OCI-LY3 (cell line): Measurements from ENCODE around the gene SORCS3.

Experiments
- CTCF ChIP-seq: fragments of 200-600, 300-600 bp; sonication (generic); IDR thresholded peaks from 2 replicates; pipeline ENCODE4 v1.5.1; 2014; ENCODE audit warnings: antibody characterized with exemption, low read length, low read depth
- EZH2phosphoT487 ChIP-seq: fragments of 200-600 bp; shearing (Covaris generic); IDR thresholded peaks from 2 replicates; pipeline ENCODE4 v1.6.1; 2018; ENCODE audit warnings: antibody characterized with exemption, mixed run types, low read depth

- TF ChIP-seq EZH2phosphoT487 (no peak), CTCF (no peak)
These were observed 234.5 kb downstream of the SORCS3 start for GRCh38 chr10:104875561-104875960.
